GM10266 (cell line): Measurements from ENCODE around the gene GGA1.
"Not testable (repeated sequence)": the region's sequence is repeated elsewhere in the genome, so short reads cannot be mapped to it uniquely, and the experiment has no call there.

Experiments used
- DNase-seq: peaks from one replicate; pipeline ENCODE4 v3.0.0; 2012; ENCODE audit errors: extremely low spot score
- CTCF ChIP-seq: IDR thresholded peaks from 2 replicates; pipeline ENCODE4 v1.5.1; 2012; ENCODE audit warnings: mild to moderate bottlenecking, low read depth; ENCODE audit not compliant: control insufficient read depth, insufficient read depth; ENCODE audit errors: missing control alignments

GGA1 gene

GRCh38 chr22:37647317-37647716, 38.7 kb downstream of the GGA1 start:
- DNase-seq: no peak
- TF ChIP-seq CTCF: no peak

- no peak for DNase-seq
- TF ChIP-seq CTCF: no peak
These were observed 39.3 kb downstream of the GGA1 start for GRCh38 chr22:37647928-37648327.

DNA sequence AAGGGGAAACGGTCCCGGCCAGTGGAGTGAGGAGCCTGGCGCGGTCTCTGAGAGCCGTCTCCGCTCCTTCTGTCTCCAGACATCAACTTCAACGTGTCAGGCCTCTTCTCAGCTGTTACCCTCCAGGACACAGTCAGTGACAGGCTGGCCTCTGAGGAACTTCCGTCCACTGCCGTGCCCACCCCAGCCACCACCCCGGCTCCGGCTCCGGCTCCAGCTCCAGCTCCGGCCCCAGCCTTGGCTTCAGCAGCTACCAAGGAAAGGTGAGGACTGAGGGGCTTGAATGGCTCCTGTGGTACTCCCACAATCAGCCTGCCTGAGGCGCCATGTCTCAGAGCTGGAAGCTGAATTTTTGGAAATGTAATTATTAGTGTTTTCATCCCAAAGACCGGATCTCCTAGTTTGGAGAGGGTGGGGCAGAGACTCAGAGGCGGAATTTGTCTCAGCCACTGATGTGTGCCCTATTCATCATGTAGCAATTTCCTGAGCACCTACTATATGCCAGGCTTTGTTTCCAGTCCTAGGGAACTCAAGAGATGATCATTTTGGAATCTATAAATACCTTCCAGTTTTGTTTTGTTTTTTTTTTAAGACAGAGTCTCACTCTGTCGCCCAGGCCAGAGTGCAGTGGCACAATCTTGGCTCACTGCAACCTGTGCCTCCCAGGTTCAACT, 42.0 kb downstream of the GGA1 start:
- DNase-seq: no peak
- TF ChIP-seq CTCF: no peak

DNA sequence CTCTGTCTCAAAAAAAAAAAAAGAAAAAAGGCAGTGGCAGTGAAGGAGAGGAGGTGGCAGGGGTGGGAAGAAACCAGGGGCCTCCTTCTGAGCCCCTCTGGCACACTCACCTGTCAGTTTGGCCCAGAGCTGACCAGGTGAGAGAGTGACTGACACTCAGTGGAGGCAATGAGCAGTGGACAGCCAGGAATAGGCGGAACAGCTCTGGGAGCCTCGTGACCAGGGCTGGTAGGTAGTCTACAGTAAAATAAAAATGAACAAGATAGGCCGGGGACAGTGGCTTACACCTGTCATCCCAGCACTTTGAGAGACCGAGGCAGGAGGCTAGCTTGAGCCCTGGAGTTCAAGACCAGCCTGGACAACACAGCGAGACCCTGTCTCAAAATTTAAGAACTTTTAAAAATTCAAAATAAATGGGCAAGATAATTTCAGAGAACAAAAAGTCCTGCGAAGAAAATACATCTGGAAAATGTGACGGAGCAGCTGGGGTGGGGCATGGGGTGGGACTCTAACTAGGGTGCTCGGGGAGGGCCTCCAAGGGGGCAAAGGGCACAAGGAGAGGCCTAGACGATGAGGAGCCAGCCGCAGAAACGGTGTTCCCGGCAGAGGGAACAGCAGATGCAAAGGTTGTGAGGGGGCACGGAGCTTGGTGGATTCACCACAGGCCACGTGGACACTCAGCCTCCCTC, 46.1 kb downstream of the GGA1 start:
- TF ChIP-seq CTCF: no peak
- no peak for DNase-seq

DNA sequence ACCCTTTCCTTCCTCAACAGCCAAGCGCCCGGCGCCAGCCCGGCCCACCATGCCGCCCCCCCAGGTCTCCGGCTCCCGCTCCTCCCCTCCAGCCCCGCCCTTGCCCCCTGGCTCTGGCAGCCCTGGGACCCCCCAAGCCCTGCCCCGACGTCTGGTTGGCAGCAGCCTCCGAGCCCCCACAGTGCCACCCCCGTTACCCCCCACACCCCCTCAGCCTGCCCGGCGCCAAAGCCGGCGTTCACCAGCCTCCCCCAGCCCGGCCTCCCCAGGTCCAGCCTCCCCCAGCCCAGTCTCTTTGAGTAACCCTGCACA, 46.6 kb downstream of the GGA1 start:
- no peak for TF ChIP-seq CTCF
- DNase-seq: no peak

GRCh38 chr22:37656583-37656982, 47.9 kb downstream of the GGA1 start:
- not testable (repeated sequence) for DNase-seq

- peak; percentile 50 for DNase-seq
- no peak for TF ChIP-seq CTCF
These were observed 49.0 kb downstream of the GGA1 start for GRCh38 chr22:37657590-37658132.
